Activated CD4-positive, alpha-beta T cell treated with anti-CD3 and anti-CD28 coated beads, Interleukin-2, Interleukin-4, amounts not matched to agents 100 ng/mL and 50 ng/mL, durations not matched to agents 16 hours and 8 hours (primary cell): ENCODE measurements around the gene TGFBR3.
A peak's percentile ranks its signal among the peaks of the same experiment; 100 is the strongest.

Experiments used
- DNase-seq: peaks from one replicate; pipeline ENCODE4 v3.0.0-alpha.2; 2020; ENCODE audit warnings: low spot score

TGFBR3 gene

GRCh38 chr1:91826248-91826647 lies 59.7 kb downstream of the TGFBR3 start:
- DNase-seq = no peak

DNA sequence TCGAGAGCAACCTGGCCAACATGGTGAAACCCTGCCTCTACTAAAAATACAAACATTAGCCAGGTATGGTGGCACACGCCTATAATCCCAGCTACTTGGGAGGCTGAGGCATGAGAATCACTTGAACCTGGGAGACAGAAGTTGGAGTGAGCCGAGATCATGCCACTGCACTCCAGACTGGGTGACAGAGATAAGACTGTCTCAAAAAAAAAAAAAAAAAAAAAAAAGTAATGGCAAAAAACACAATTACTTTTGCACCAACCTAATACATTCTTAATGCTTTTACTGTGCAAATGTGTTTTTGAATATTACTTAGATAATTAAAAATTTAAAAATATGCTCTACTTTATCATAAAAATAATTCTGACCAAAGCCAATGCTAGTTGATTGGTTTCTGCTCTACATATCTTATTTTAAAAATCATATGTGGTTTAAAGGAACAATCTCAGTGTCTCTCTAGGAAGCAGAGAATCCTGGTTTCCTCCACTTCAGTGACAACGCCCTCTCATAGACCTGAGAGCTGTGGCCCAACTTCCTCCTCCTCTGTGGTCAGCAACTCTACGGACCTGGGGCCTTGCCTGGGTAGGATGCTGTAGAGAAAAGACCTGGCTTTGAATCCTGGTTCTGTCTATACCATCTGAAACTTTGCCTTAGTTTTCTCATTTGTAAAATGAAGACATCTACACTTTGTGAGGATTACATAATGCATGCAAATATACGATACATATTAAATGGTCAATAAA lies 64.7 kb downstream of the TGFBR3 start:
- DNase-seq = no peak

DNA sequence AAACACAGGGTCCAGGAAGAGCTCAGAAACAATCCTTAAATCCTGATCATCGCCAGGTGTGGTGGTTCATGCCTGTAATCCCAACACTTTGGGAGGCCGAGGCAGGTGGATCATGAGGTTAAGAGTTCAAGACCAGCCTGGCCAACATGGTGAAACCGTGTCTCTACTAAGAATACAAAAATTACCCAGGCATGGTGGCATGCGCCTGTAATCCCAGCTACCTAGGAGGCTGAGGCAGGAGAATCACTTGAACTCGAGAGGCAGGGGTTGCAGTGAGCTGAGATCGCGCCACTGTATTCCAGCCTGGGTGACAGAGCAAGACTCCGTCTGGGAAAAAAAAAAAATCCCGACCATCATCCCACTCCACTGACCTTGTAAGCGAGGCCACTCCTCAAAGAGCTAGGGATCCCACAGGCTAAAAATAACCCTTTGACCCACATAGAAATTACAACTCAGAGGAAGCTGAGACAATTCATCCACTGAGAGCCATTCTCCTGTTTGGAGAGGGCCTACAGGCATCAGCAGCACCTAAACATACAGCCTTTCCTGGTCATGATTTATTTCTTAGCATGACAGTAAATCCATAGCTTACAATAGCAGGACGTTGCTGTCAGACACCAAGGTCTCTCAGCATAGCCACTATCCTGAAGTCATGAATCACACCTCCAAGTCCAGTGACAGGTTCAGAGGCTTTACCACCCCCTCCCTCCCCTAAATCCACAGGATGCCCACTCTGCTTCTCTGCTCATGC lies 66.7 kb downstream of the TGFBR3 start:
- no peak for DNase-seq

- no peak for DNase-seq
Measured at GRCh38 chr1:91818713-91818975, 67.3 kb downstream of the TGFBR3 start.

DNA sequence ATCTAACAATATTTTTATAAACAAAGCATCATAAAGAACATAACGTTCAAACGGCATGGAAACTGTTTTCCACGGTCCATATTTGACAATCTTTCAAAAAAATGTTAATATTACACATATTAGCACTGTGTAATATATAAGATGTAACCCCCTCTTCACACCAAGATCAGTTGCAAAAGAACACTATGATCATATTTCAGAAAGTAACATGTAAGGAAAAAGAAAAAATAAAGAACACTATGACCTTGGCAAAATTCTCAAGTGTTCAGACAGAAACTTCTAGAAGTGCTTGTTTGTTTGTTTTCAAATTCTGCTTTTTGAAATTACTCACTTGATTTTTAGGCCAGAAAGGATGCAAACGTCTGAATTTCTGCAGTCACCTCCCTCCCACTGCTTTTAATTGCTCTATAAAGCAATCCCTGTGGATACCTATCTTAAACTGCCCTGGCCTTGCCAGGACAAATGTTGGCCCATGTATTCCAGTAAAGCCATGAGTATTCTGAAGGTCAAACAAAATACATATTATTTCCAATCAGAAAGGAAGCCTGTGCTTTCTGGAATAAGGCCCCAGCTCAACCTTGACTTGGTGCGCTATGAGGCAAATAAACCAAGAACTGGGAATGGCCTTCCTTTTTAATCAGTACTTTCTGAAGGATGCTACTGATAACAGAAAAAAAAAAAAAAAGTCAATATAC lies 68.6 kb downstream of the TGFBR3 start:
- DNase-seq = no peak

- no peak for DNase-seq
Measured at GRCh38 chr1:91816031-91816430, 69.9 kb downstream of the TGFBR3 start.

- no peak for DNase-seq
Measured at GRCh38 chr1:91814448-91814847, 71.5 kb downstream of the TGFBR3 start.

- DNase-seq = no peak
Measured at GRCh38 chr1:91813813-91814212, 72.1 kb downstream of the TGFBR3 start.

- DNase-seq = no peak
Measured at GRCh38 chr1:91811363-91812025, 74.5 kb downstream of the TGFBR3 start.

DNA sequence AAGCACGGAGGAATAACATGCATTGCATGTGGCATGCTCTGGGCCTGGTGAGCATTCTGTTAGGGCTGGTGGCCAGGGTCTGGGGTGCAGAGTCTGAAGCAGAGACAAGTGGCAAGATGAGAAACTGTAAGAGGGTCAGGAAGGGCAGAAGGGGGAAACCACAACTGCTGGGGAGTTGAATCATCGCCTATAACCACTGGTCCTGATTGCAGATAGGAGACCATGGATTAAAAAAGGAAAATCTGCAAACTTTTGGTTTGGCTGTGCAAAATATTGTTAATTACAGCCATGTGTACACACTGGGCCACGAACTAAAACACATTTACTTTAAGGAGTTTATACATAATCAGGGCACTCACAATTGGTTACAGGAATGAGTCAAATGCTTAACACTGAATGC lies 76.6 kb downstream of the TGFBR3 start:
- peak; percentile 58 for DNase-seq

GRCh38 chr1:91807921-91808620 lies 77.9 kb downstream of the TGFBR3 start:
- DNase-seq = no peak

GRCh38 chr1:91806769-91807700 lies 78.9 kb downstream of the TGFBR3 start:
- no peak for DNase-seq

DNA sequence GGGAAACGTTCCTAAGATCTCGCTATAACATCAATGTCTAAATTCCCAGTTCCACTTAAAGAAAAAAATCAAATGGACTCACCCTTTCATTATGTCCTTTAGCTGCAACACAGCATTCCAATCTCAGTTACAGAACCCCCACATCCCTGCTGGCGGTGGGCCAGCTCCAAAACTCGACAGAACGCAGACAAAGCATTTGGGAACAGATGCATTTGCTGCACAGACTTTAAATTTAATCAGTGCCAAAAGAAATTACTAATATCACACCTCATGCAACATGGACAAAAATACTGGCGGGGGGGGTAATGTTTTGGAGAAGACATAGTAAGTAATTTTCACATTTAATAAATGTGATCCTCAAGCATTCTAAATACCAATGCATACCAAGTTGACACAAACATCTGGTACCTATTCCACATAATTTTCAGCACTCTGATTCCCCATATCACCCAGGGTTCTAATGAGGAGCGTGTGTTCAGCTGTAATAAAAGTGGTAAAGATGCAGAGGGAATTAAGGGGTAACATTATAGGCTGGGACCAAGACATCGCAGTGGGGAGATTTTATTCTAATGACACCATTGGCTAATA lies 79.7 kb downstream of the TGFBR3 start:
- DNase-seq = no peak

DNA sequence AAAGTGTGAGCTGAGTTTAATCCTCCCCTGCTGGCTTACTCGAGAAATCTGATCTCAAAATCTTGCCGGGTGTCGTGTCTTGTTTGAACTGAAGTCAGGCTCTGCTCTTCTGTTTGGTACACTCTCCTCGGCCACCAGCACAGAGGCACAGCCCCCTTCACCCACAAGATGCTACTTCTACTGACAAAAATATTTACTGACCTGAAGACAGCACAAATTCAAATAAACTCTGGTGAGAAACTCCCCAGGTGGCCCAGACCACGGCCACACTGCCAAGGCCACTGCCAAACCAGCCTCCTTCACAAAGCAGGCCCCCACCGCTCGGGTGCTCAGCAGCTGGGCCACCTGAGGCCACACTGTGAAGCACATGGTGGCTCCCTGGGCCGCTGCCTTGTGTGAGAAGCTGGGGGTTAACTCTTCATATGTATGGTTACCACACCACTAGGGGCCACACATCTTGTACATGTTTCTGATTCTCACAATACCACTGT lies 80.6 kb downstream of the TGFBR3 start:
- peak; percentile 13 for DNase-seq

GRCh38 chr1:91804546-91805023 lies 81.4 kb downstream of the TGFBR3 start:
- peak; percentile 97 for DNase-seq

DNA sequence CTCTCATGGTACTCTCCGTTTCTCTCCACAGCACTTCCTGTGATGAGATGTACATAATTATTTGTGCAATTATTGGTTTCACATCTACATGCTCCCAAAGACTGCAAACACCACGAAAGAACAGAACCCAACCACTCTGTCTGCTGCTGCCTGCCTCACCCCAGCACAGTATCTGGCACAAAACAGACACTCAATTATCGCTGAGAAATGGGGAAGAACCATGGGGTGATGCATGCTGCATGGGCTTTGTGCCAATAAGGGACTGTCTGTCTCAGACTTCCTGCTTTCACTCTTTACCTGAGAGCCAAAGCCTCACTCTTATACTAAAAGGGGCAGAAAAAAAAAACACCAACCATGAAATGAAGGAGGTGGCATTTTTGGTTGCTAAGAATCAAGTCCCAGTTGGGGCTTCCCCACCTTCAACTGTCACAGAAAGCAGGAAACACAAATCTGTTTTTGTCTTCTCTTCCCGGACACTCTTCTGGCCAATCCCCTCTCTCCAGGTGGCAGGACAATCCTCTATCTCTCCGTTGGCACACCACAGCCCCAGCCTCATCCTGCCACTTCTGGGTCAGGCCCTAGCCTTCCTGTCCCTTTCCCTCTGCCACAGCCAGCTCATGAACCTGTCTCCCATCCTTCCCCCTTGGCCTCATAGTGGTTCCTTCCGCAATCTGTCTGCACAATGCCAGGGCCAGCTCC lies 82.0 kb downstream of the TGFBR3 start:
- peak; percentile 90 for DNase-seq

- no peak for DNase-seq
Measured at GRCh38 chr1:91803123-91803522, 82.8 kb downstream of the TGFBR3 start.

- DNase-seq = no peak
Measured at GRCh38 chr1:91801496-91802115, 84.3 kb downstream of the TGFBR3 start.

DNA sequence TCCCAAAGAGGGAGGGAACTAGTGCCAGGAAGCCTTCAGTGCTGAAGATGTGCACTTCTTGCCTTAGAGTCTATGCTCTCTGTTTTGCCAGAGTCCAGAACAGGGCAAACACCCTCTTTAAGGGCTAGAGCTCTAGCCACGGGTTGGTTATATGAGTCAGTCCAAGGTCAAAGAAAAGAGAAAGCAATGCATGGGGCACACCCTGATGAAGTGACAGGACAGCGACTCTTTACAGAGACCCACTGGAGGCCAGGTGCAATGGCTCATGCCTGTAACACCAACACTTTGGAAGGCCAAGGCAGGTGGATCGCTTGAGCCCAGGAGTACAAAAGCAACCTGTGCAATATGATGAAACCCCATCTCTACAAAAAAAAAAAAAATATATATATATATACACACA lies 86.1 kb downstream of the TGFBR3 start:
- DNase-seq = peak; percentile 14
